ENCODE results near the gene SLC1A7.

SLC1A7 gene

GRCh38 chr1:53043271-53043670 is 99.2 kb downstream of the SLC1A7 start:
- peaks cover 8% of the 10 kb centered on the region for H3K4me1 Mint-ChIP-seq (ENCODE audit: low read depth)
- H3K27me3 Mint-ChIP-seq, result no peaks in the 10 kb centered on the region
- H3K4me3 Mint-ChIP-seq, result no peak overlapping the region
- no peaks in the 10 kb centered on the region for H3K9me3 Mint-ChIP-seq
- peaks cover 32% of the 10 kb centered on the region for H3K36me3 Mint-ChIP-seq (ENCODE audit: low read depth)
- H3K27ac Mint-ChIP-seq, result no peak overlapping the region

- Mint-ChIP-seq H3K27ac (no peak overlapping the region), H3K9me3 (no peaks in the 10 kb centered on the region), H3K4me3 (no peak overlapping the region), H3K27me3 (no peaks in the 10 kb centered on the region), H3K4me1 (ENCODE audit: low read depth) (no peaks in the 10 kb centered on the region), H3K36me3 (ENCODE audit: low read depth) (peaks cover 30% of the 10 kb centered on the region)
Measured at GRCh38 chr1:53038566-53038965, 103.9 kb downstream of the SLC1A7 start.
